Measurements from ENCODE around the gene ZNF200.

DNA sequence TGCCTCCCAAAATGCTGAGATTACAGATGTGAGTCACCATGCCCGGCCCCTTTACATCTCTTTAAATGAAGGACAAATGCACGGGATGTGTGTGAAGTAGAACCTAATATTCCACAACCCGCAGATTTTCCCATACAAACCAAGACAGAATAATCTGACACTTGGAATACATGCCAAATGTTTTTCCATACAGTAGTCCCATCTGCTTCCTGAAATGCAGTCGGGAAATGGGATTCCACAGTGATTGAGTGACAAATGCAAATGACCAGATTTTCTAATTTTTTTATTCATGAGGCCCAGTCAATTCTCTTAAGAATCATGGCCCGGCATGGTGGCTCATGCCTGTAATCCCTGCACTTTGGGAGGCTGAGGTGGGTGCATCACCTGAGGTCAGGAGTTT is 6.8 kb upstream of the ZNF200 start:
- no peak for TF ChIP-seq CTCF (IDR thresholded peaks at IDR 0.05 in 8 of 11, conservative IDR thresholded peaks at IDR 0.05 in 3 of 11)
- no peak for TF ChIP-seq POLR2AphosphoS5 (IDR thresholded peaks at IDR 0.05)
- no peak for TF ChIP-seq POLR2A (IDR thresholded peaks at IDR 0.05)
